OCI-LY1 (cell line): ENCODE measurements around the gene DTWD1.

Source experiments
- H2AFZ ChIP-seq: fragments of 200-600 bp; sonication (generic), shearing (Covaris generic); 2 replicates; pipeline ENCODE4 v1.6.0; 2014; ENCODE audit warnings: antibody characterized with exemption, mild to moderate bottlenecking, low read length
- H3F3A ChIP-seq: fragments of 200-600 bp; sonication (generic), shearing (Covaris generic); 2 replicates; pipeline ENCODE4 v1.6.0; 2014; ENCODE audit warnings: mild to moderate bottlenecking, antibody characterized with exemption, low read length, moderate library complexity; ENCODE audit not compliant: insufficient read depth
- H3K27ac ChIP-seq: fragments of 200-600 bp; sonication (generic); 2 replicates; pipeline ENCODE4 v1.5.1; 2014; ENCODE audit warnings: low read length, mixed run types, mild to moderate bottlenecking, low read depth; ENCODE audit not compliant: poor library complexity, severe bottlenecking
- H3K27me3 ChIP-seq: fragments of 200-600 bp; sonication (generic); 2 replicates; pipeline ENCODE4 v1.6.0; 2014; ENCODE audit warnings: antibody characterized with exemption, mild to moderate bottlenecking, low read length, moderate library complexity; ENCODE audit not compliant: insufficient read depth
- H3K36me3 ChIP-seq: fragments of 200-600 bp; sonication (generic); 2 replicates; pipeline ENCODE4 v1.6.1; 2014; ENCODE audit warnings: mild to moderate bottlenecking, antibody characterized with exemption, low read length, moderate library complexity, mixed read lengths; ENCODE audit not compliant: insufficient read depth
- H3K4me1 ChIP-seq: fragments of 200-600 bp; sonication (generic); 2 replicates; pipeline ENCODE4 v1.5.1; 2014; ENCODE audit warnings: mild to moderate bottlenecking, low read length, moderate library complexity; ENCODE audit not compliant: insufficient read depth, severe bottlenecking
- H3K4me2 ChIP-seq: fragments of 200-600 bp; sonication (generic), shearing (Covaris generic); 2 replicates; pipeline ENCODE4 v1.6.1; 2014; ENCODE audit warnings: low read length
- H3K4me3 ChIP-seq: fragments of 200-600 bp; sonication (generic); 2 replicates; pipeline ENCODE4 v1.5.1; 2014; ENCODE audit warnings: low read length, low read depth, mild to moderate bottlenecking, mixed read lengths; ENCODE audit not compliant: poor library complexity, severe bottlenecking
- H3K79me2 ChIP-seq: fragments of 200-600 bp; shearing (Covaris generic); 2 replicates; pipeline ENCODE4 v1.6.1; 2016; ENCODE audit warnings: mixed run types, low read length, mixed read lengths; ENCODE audit not compliant: insufficient read depth
- H3K9ac ChIP-seq: fragments of 200-600 bp; sonication (generic), shearing (Covaris generic); 2 replicates; pipeline ENCODE4 v1.6.1; 2014; ENCODE audit warnings: mild to moderate bottlenecking, low read length, mixed read lengths
- H3K9me2 ChIP-seq: fragments of 200-600 bp; sonication (generic), shearing (Covaris generic); 2 replicates; pipeline ENCODE4 v1.6.1; 2014; ENCODE audit warnings: low read depth, mild to moderate bottlenecking, low read length, mixed read lengths
- H3K9me3 ChIP-seq: fragments of 200-600 bp; shearing (Covaris generic); 2 replicates; pipeline ENCODE4 v1.6.1; 2014; ENCODE audit warnings: low read length, mixed read lengths
- H4K20me1 ChIP-seq: fragments of 200-600 bp; sonication (generic), shearing (Covaris generic); 2 replicates; pipeline ENCODE4 v1.6.0; 2016; ENCODE audit warnings: mild to moderate bottlenecking, low read length; ENCODE audit not compliant: insufficient read depth
- CTCF ChIP-seq: fragments of 200-600 bp; sonication (generic), shearing (Covaris generic); IDR thresholded peaks from 2 replicates; pipeline ENCODE4 v1.5.1; 2017; ENCODE audit warnings: mild to moderate bottlenecking, antibody characterized with exemption, low read length, moderate library complexity, mixed read lengths
- EZH2 ChIP-seq: fragments of 200-600 bp; sonication (generic), shearing (Covaris generic); IDR thresholded peaks from 2 replicates; pipeline ENCODE4 v1.8.0; 2017; ENCODE audit warnings: borderline replicate concordance, mixed run types, mild to moderate bottlenecking, antibody characterized with exemption, low read length, moderate library complexity, mixed read lengths

Gene DTWD1

GRCh38 chr15:49624056-49624455 is 3.2 kb downstream of the DTWD1 start:
- Histone ChIP-seq H3K9me3 (peaks cover 7% of the 10 kb centered on the region; the same call in 1 of the 2 replicates), H3K27ac (no peak overlapping the region), H3K4me3 (no peak overlapping the region), H3K9ac (no peak overlapping the region), H3K9me2 (no peaks in the 10 kb centered on the region), H3K36me3 (peaks cover 26% of the 10 kb centered on the region), H3F3A (no peaks in the 10 kb centered on the region), H4K20me1 (no peaks in the 10 kb centered on the region), H2AFZ (no peak overlapping the region), H3K4me1 (peaks cover 24% of the 10 kb centered on the region), H3K27me3 (no peaks in the 10 kb centered on the region), H3K79me2 (peaks cover 15% of the 10 kb centered on the region), H3K4me2 (no peak overlapping the region)
- TF ChIP-seq EZH2 (no peak), CTCF (no peak)

GRCh38 chr15:49625460-49626036 is 4.7 kb downstream of the DTWD1 start:
- Histone ChIP-seq H3K79me2 (peaks cover 15% of the 10 kb centered on the region), H3K4me2 (no peak overlapping the region), H3K9me3 (peaks cover 7% of the 10 kb centered on the region; the same call in 1 of the 2 replicates), H3K9me2 (no peaks in the 10 kb centered on the region), H3K36me3 (peaks cover 26% of the 10 kb centered on the region), H4K20me1 (no peaks in the 10 kb centered on the region), H3K27ac (no peak overlapping the region), H3K9ac (no peak overlapping the region), H3K4me3 (no peak overlapping the region), H3K27me3 (no peaks in the 10 kb centered on the region), H3K4me1 (peaks cover 13% of the 10 kb centered on the region), H2AFZ (no peak overlapping the region), H3F3A (no peaks in the 10 kb centered on the region)
- no peak for TF ChIP-seq EZH2
- no peak for TF ChIP-seq CTCF

DNA sequence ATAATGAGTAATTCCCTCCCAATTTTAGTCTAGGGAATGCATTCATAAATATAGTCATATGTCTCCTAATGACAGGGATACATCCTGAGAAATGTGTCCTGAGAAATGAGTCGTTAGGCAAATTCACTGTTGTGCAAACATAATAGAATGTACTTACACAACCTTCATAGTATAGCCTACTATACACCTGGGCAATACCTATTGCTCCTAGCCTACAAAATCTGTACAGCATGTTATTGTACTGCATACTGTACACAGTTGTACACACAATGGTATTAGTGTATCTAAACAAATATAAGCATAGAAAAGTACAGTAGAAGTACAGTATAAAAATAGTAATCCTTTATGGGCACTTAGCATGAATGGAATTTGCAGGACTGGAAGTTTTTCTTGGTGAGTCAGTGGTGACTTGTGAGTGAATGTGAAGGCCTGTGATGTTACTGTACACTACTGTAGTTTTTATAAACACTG is 6.6 kb downstream of the DTWD1 start:
- Histone ChIP-seq H4K20me1 (no peaks in the 10 kb centered on the region), H3K36me3 (peaks cover 26% of the 10 kb centered on the region), H3K9me2 (no peaks in the 10 kb centered on the region), H3K4me1 (peaks cover 2% of the 10 kb centered on the region), H3K4me2 (no peak overlapping the region), H2AFZ (no peak overlapping the region), H3F3A (no peaks in the 10 kb centered on the region), H3K9ac (no peak overlapping the region), H3K27ac (no peak overlapping the region), H3K79me2 (0 out of 2 replicates have a peak, but pooled peaks cover 3% of the 10 kb centered on the region), H3K27me3 (no peaks in the 10 kb centered on the region), H3K4me3 (no peak overlapping the region), H3K9me3 (peaks cover 7% of the 10 kb centered on the region; the same call in 1 of the 2 replicates)
- TF ChIP-seq EZH2, result no peak
- TF ChIP-seq CTCF, result no peak
